Mesothelial cell of epicardium (in vitro differentiated cells): Measurements from ENCODE around the gene NYAP2. TPM values are rescaled to one million over a fixed set of nuclear protein-coding genes. Genes with fewer than 3 reads are reported as not detected.

Experiments
- DNase-seq, 2 experiments: peaks; one replicate each; pipeline ENCODE4 v3.0.0; 2021; ENCODE audit warnings: low spot score in 2 of 2; ENCODE audit not compliant: unreplicated experiment in 2 of 2
- H3K27ac Mint-ChIP-seq: 2 replicates; pipeline ENCODE4 v1.8.0; 2021; ENCODE audit warnings: mixed read lengths
- H3K27me3 Mint-ChIP-seq: 2 replicates; pipeline ENCODE4 v1.8.0; 2021; ENCODE audit warnings: low read depth, mixed read lengths
- H3K36me3 Mint-ChIP-seq: 2 replicates; pipeline ENCODE4 v1.8.0; 2021; ENCODE audit warnings: mixed read lengths
- H3K4me1 Mint-ChIP-seq: 2 replicates; pipeline ENCODE4 v1.8.0; 2021; ENCODE audit warnings: mixed read lengths
- H3K4me3 Mint-ChIP-seq: 2 replicates; pipeline ENCODE4 v1.8.0; 2021; ENCODE audit warnings: mild to moderate bottlenecking, moderate library complexity, mixed read lengths
- H3K9me3 Mint-ChIP-seq: 2 replicates; pipeline ENCODE4 v1.8.0; 2021; ENCODE audit warnings: mixed read lengths
- total RNA-seq: library from RNA; stranded (reverse); gene quantifications from 3 replicates; pipeline ENCODE4 v1.2.1, GENCODE V29; 2021
- TF ChIP-seq, protein P1 (sequence below): fragments of 200-600 bp; sonication (generic); IDR thresholded peaks from one replicate; pipeline ENCODE4 v1.5.0; 2021; ENCODE audit warnings: antibody characterized with exemption; ENCODE audit not compliant: unreplicated experiment

The NYAP2 gene
- total RNA-seq, 1 donor from 2014 or later, result not detected

DNA sequence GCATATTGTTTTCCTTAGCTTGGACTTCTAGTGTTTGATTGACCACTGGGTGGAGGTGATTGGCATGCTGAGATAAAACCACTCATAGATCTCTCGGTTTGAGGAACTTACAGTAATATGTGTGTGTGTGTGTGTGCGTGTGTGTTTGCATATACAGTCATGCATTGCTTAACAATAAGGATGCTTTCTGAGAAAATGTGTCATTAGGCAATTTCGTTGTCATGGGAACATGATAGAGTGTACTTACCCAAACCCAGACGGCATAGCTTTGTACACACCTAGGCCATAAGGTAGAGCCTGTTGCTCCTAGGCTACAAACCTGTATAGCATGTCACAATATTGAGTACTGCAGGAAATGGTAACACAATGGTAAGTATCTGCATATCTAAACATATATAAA, 167.3 kb downstream of the NYAP2 start:
- Mint-ChIP-seq H3K27ac (no peak overlapping the region), H3K4me1 (no peaks in the 10 kb centered on the region), H3K4me3 (no peak overlapping the region), H3K27me3 (peaks cover 25% of the 10 kb centered on the region), H3K9me3 (peaks cover 6% of the 10 kb centered on the region), H3K36me3 (peaks cover 2% of the 10 kb centered on the region)
- no peak for DNase-seq
- TF ChIP-seq, protein P1, sequence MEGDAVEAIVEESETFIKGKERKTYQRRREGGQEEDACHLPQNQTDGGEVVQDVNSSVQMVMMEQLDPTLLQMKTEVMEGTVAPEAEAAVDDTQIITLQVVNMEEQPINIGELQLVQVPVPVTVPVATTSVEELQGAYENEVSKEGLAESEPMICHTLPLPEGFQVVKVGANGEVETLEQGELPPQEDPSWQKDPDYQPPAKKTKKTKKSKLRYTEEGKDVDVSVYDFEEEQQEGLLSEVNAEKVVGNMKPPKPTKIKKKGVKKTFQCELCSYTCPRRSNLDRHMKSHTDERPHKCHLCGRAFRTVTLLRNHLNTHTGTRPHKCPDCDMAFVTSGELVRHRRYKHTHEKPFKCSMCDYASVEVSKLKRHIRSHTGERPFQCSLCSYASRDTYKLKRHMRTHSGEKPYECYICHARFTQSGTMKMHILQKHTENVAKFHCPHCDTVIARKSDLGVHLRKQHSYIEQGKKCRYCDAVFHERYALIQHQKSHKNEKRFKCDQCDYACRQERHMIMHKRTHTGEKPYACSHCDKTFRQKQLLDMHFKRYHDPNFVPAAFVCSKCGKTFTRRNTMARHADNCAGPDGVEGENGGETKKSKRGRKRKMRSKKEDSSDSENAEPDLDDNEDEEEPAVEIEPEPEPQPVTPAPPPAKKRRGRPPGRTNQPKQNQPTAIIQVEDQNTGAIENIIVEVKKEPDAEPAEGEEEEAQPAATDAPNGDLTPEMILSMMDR, result no peak

DNA sequence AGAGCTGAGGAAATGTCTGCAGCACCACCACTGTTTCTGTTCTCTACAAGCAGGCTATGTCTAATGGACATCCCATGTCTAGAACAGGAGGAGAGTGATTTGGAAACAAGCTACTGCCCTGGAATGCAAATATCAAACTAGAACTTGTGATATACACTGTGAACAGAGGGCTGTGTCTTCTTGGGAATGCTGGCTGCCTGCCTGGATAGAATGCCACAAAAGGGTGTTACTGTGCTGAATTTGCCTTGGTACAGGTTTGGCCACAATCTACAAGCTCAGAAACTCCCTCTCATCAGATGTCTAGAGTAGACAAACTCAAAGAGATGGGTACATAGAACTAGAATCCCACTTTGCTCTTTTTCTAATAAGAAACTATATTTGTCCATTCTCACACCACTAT, 170.5 kb downstream of the NYAP2 start:
- H3K27me3 Mint-ChIP-seq, result peaks cover 10% of the 10 kb centered on the region
- DNase-seq, result no peak
- peaks cover 3% of the 10 kb centered on the region for H3K4me1 Mint-ChIP-seq
- H3K9me3 Mint-ChIP-seq, result peaks cover 12% of the 10 kb centered on the region
- H3K4me3 Mint-ChIP-seq, result no peak overlapping the region
- no peak overlapping the region for H3K27ac Mint-ChIP-seq
- TF ChIP-seq, protein P1, result no peak
- H3K36me3 Mint-ChIP-seq, result peaks cover 3% of the 10 kb centered on the region

DNA sequence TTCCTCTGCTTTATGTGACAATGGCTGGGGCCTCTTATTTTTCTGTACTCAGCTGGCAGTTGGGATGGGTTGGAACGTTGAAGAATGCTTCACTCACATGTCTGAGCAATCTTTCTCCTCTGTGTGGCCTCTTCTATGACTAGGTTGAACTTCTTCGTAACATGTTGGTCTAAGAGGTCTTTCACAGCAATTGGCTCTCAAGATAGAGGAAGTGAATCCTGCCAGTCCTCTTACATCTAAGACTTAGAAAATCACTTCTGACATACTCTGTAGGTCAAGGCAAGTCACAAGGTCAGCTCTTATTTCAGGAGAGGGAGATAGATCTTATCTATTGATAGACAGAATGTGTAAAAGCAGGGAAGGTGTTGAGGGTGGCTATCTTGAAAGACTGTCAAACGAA, 174.1 kb downstream of the NYAP2 start:
- H3K9me3 Mint-ChIP-seq, result peaks cover 18% of the 10 kb centered on the region
- peaks cover 3% of the 10 kb centered on the region for H3K4me1 Mint-ChIP-seq
- TF ChIP-seq, protein P1, result no peak

DNA sequence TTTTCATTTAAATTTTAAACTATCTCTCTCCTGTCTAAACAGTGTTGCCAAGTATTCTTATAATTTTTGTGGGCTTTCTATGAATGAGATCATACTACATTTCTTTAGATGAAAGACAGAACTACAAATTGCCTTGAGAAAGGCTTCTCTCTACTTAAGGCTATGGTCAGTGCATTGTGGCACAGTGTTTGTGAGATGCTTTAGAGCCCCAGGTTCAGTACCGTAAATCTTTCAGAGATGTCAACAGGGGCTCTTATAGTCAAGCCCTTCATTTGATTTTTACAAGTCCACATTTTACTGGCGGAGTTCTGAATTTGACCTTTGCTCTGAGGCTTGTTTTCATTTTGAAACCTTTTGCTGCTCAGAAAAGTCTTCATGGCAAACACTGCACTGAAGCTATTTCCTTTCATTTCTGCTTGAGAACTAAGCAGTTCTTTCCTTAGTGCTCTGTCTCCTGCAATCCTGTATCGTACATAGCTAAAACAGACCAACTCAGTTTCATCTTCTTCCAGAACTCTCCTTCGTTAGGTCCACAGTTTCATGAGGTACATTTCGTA, 175.2 kb downstream of the NYAP2 start:
- Mint-ChIP-seq H3K36me3 (peaks cover 3% of the 10 kb centered on the region), H3K9me3 (peaks cover 18% of the 10 kb centered on the region), H3K4me1 (peaks cover 10% of the 10 kb centered on the region), H3K27me3 (no peaks in the 10 kb centered on the region), H3K27ac (no peak overlapping the region), H3K4me3 (no peak overlapping the region)
- TF ChIP-seq, protein P1, result no peak
- DNase-seq, result no peak

More for the DNA sequence above, 174.1 kb downstream of the NYAP2 start:
- Mint-ChIP-seq H3K27me3 (no peaks in the 10 kb centered on the region), H3K27ac (no peak overlapping the region), H3K4me3 (no peak overlapping the region), H3K36me3 (peaks cover 3% of the 10 kb centered on the region)
- DNase-seq, result no peak

DNA sequence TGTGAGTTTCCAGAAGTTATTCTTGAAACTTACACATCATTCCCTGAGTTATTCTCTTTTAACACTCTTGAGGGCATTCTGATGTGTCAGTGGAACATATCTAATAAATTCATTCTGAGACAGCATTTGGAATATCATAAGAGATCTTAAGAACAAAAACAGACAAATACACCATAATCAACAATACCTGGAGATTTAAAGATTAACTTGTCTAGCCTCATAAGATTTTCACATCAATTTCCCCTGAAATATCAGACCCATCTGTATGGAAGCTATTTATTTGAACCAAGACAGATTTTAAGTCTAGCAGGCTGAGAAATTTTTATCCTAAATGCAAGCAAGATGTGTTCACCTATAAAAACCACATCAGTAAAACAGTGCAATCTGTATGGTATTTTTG, 181.6 kb downstream of the NYAP2 start:
- Mint-ChIP-seq H3K4me3 (no peak overlapping the region), H3K27ac (no peak overlapping the region), H3K27me3 (peaks cover 6% of the 10 kb centered on the region), H3K4me1 (peaks cover 10% of the 10 kb centered on the region), H3K9me3 (no peaks in the 10 kb centered on the region), H3K36me3 (no peaks in the 10 kb centered on the region)
- TF ChIP-seq, protein P1, result no peak
- DNase-seq, result no peak

DNA sequence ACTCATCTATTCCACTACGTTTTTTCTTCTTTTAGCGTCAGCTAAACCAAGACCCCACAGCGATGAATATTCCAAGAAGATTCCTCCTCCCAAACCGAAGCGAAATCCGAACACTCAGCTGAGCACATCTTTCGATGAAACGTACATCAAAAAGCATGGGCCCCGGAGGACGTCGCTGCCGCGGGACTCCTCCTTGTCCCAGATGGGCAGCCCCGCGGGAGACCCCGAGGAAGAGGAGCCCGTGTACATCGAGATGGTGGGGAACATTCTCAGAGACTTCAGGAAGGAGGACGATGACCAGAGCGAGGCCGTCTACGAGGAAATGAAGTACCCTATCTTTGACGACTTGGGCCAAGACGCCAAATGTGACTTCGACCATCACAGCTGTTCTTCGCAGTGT, 182.4 kb downstream of the NYAP2 start:
- peaks cover 10% of the 10 kb centered on the region for H3K4me1 Mint-ChIP-seq
- no peak overlapping the region for H3K4me3 Mint-ChIP-seq
- H3K36me3 Mint-ChIP-seq, result no peaks in the 10 kb centered on the region
- H3K27ac Mint-ChIP-seq, result no peak overlapping the region
- H3K9me3 Mint-ChIP-seq, result no peaks in the 10 kb centered on the region
- H3K27me3 Mint-ChIP-seq, result peaks cover 6% of the 10 kb centered on the region
- TF ChIP-seq, protein P1, result no peak
- no peak for DNase-seq
